ENCODE results near the gene GGA1.

Gene GGA1

GRCh38 chr22:37630839-37631435 lies 22.3 kb downstream of the GGA1 start:
- DNase-seq (ENCODE audit: low spot score) = no peak

DNA sequence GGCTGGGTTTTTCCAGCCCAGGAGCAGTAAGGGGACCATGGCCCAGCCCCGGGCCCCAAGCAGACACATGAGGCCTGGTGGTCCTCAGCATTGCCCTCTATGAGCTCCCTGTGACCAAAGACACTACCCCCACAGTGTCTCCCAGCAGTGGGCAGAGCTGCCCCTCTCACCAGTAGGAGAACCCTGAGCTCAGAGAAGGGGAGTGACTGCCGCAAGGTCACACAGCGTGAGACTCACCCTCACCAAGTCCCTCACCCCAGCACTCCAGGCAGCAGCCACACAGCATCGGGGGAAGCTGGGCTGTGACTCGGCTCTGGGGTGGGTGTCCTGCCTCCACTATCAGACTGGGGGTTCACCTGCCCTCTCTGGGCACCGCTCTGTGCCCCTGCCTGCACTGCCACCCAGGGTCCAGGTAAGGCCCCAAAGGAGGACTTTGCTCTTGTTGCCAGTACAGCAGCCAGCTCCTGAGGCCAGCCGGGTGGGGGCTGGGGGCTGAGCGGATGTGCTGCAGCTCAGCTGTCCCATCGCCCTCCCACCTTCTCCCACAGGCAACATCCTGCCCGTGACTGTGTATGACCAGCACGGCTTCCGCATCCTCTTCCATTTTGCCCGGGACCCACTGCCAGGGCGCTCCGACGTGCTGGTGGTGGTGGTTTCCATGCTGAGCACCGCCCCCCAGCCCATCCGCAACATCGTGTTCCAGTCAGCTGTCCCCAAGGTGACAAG lies 23.0 kb downstream of the GGA1 start:
- no peak for DNase-seq (ENCODE audit: low spot score)

GRCh38 chr22:37632174-37633088 lies 23.8 kb downstream of the GGA1 start:
- DNase-seq (ENCODE audit: low spot score) = no peak

- no peak for DNase-seq (ENCODE audit: low spot score)
Measured at GRCh38 chr22:37633089-37633624, 24.5 kb downstream of the GGA1 start.

- no peak for DNase-seq (ENCODE audit: low spot score)
Measured at GRCh38 chr22:37633625-37634416, 25.2 kb downstream of the GGA1 start.

- DNase-seq (ENCODE audit: low spot score) = no peak
Measured at GRCh38 chr22:37634417-37634924, 25.8 kb downstream of the GGA1 start.

- DNase-seq (ENCODE audit: low spot score) = no peak
Measured at GRCh38 chr22:37635157-37635556, 26.5 kb downstream of the GGA1 start.

DNA sequence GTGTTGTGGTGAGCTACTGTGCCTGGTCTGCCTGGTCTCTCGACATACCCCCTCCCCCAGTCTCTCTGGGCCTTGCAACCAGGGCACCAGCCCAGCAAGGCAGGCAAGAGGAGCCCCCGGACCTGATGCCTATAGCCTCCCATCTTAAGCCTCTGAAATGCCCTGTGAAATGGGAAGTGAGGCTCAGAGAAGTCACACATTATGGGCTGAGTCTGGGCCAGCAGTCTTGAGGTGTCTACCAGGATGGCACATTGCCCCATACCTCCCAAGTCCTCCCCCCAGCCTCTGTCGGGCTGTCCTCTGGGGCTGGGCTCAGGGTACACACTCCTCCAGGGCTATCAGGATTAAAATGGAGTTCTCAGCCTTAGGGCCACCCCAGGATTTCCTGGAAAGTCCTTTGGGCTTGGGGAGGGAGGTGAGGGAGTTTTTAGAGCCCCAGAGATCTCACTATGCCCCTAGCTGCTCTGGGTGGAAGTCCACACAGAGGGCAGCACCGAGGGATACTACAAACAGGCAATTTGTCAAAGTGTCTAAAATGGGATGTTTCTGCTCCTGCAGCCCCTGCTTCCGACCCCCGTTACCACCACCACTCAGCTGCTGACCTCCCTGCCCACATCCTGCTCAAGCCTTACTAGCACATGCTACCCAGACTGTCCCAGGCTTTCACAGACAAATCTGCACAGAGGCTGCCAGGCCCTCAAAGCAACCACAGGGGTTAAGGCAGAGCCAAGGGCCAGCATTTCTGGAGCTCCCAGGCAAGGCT lies 27.7 kb downstream of the GGA1 start:
- DNase-seq (ENCODE audit: low spot score) = no peak

- no peak for DNase-seq (ENCODE audit: low spot score)
Measured at GRCh38 chr22:37636949-37637273, 28.3 kb downstream of the GGA1 start.

GRCh38 chr22:37638391-37639069 lies 29.9 kb downstream of the GGA1 start:
- no peak for DNase-seq (ENCODE audit: low spot score)

- DNase-seq (ENCODE audit: low spot score) = peak; percentile 59
Measured at GRCh38 chr22:37639070-37639760, 30.6 kb downstream of the GGA1 start, which contains the start of gene SH3BP1. SH3BP1 (plus strand) TSS chr22:37639669; CDS start chr22:37639788, 119 bp downstream.

- DNase-seq (ENCODE audit: low spot score) = no peak
Measured at GRCh38 chr22:37639771-37640590, 31.3 kb downstream of the GGA1 start.

DNA sequence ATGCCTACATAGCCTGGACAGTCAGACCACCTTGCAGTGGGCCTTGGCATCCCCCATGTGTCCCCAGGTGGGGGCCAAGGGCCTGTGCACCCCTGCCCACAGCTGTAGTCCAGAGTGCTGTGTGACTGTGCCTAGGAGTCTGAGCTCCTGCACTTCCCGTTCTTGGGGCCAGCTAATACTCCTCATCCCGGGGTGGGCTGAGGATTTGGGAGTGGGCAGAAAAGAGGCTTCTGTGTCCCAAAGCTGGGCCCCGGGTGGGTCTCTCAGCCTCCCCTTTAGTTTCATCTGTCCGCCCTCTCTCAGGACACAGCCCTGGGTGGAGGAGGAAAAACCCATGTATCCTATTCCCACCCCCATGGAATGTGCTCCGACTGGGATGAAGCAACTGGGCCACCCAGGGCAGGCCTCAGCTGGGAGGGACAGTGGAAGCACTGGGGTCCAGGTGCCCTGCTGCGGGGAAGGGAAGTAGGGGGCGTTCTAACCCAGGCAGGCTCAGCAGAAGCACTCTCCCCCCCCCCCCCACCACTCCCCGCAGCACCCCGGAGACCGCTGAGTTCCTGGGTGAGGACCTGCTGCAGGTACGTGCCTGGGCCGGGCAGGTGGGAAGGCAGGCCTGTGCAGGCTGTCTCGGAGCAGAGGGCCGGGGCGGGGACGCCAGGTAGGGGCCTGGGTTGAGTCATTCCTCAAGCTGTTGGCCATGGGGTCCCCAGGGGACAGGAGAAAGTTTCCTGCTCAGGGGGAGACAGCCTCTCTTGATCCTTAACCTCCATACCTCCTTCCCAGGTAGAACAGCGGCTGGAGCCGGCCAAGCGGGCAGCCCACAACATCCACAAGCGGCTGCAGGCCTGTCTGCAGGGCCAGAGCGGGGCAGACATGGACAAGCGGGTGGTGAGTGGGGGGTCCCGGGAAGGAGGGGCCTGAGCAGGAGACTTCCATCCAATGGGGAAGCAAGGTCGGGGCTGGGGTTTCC lies 32.2 kb downstream of the GGA1 start:
- no peak for DNase-seq (ENCODE audit: low spot score)

DNA sequence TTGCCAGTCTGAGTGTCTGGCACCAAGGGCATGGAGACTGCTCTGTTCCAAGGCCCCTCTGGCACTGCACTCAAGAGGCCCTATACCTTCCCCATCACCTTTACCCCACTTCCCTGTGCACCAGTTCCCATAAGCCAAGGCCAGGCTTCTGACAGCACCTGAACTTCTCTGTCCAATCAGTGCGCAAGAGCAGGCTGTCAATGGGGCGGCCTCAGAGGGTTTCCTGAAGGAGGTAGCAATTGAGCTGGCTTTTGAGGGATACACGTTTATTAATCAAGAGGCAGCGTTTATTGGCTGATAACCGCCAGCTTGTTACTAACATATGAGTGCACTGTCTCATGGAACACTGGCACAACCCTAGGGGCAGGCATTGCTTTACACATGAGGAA lies 32.9 kb downstream of the GGA1 start:
- DNase-seq (ENCODE audit: low spot score) = no peak

DNA sequence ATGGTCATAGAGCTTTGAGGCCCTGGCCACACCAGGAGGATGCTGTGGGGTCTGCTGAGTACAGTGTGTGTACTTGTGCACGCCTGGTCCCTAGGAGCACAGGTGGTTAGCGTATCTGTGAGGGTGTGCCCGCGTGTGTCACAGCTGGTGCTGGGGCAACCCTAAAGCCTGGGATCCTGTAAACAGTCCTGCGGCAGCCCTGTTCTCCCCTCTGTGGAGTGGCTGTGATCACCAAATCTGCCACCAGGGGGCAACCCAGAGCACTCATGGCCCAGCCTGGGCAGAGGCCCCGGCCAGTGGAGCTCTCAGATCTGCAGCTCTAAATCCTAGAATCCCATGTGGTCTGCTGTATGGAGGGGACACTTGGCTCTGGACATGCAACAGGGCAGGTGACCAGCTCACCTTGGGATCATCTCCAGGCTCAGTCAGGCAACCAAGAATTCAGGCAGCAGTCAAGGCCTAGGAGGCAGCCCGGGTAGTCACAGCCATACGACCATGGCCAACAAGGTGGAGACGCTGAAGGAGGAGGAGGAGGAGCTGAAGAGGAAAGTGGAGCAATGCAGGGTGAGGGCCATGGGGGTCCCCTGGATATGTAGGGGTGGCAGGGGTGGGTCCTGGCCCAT lies 34.7 kb downstream of the GGA1 start:
- DNase-seq (ENCODE audit: low spot score) = peak; percentile 93

DNA sequence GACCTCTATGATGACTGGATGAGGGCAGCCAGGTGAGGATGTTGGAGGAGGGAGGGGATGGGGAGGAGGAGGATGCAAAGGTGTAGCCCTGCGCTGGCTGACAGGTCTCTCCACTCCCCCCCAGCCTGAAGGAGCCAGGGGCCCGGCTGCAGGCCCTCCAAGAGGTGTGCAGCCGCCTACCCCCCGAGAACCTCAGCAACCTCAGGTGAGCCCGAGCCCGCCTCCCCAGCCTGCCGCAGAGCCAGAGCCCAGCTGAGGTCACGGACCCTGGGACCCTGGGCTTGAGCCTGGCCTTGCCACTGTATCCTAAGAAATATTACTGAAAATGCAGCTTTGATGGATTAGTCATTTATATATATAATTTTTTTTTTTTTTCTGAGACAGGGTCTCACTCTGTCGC lies 38.7 kb downstream of the GGA1 start:
- no peak for DNase-seq (ENCODE audit: low spot score)

- peak; percentile 85 for DNase-seq (ENCODE audit: low spot score)
Measured at GRCh38 chr22:37647928-37648327, 39.3 kb downstream of the GGA1 start.

All from D341Med (cell line).